Panc1 (cell line): ENCODE results near the gene PGLYRP3.

Source experiments
- CTCF ChIP-seq: fragments of 450-650 bp; IDR thresholded peaks from 2 replicates; pipeline ENCODE4 v1.5.1; 2017; ENCODE audit warnings: mild to moderate bottlenecking
- POLR2AphosphoS5 ChIP-seq: IDR thresholded peaks from 2 replicates; pipeline ENCODE4 v1.6.1; 2012; ENCODE audit warnings: mild to moderate bottlenecking, low read depth, low read length, moderate library complexity
- REST ChIP-seq, 2 experiments: IDR thresholded peaks; 2 replicates each; pipeline ENCODE4 v1.6.1; 2011 to 2012; ENCODE audit warnings: low read depth in 2 of 2, control low read depth in 1 of 2, low read length in 1 of 2, mild to moderate bottlenecking in 1 of 2, moderate library complexity in 1 of 2; ENCODE audit not compliant: insufficient read depth in 1 of 2
- SIN3A ChIP-seq: IDR thresholded peaks from 2 replicates; pipeline ENCODE4 v1.6.1; 2012; ENCODE audit warnings: low read depth, mild to moderate bottlenecking, low read length, moderate library complexity, borderline replicate concordance; ENCODE audit not compliant: insufficient read depth
- TCF7L2 ChIP-seq: IDR thresholded peaks from 2 replicates; pipeline ENCODE4 v1.6.1; 2011; ENCODE audit warnings: mild to moderate bottlenecking, low read depth, low read length, inconsistent platforms

- TF ChIP-seq CTCF (no peak), REST (IDR thresholded peaks at IDR 0.05; ENCODE audit: insufficient read depth in 1 of 2, low read depth in 2 of 2, low read length in 1 of 2) (no peak), POLR2AphosphoS5 (no peak), TCF7L2 (no peak), SIN3A (no peak)
These were observed 3.3 kb downstream of the PGLYRP3 start for GRCh38 chr1:153309441-153309840.
